NCI-H748 (cell line): Measurements from ENCODE around the gene SCN4B.

Source experiments
- DNase-seq: peaks from one replicate; lab custom pipeline; 2025; ENCODE audit not compliant: unreplicated experiment; lab: John Stamatoyannopoulos, UW

Gene SCN4B

DNA sequence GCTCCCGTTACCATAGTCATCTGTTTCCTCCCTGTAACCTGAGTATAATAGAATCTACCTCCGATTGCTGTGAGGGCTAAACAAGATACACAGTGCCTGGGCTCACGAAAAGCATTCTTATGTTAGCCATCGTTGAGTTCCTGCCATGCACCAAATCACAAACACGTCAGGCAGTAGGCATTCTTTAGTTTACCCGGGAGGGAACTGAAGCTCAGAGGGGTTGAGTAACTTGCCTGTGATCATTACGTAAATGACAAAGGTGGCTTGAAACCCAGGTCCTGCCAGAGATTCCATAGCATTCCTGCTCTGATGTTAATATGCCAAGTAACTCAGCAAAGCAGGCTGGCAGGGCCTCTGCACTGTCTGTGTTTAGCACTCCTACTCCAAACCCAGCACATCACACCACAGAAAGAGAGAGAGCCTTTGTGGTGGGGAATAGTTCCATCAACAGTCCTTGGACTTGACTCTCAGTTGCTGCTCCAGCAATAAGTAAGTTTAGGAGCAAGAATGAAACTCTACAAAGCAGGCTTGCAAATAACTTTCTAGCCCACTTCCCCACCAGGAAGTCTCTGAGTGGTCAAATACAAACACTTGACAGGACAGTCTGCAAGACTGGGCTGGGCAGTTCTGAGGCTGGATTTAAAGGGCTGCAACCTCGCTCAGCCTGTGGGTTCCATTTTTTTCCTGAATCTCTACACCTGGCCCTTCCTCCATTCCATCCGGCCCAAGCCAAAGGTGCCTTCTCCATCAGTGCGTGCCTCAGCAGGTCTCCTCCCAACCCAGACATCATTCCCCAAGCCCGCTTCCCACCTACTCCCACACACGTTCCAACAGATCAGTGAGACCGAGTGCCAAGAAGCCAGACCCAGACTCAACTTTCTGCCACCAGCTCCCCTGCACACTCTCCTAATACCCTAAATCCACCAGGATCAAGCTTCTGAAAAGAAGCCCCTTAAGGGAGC, 22.7 kb upstream of the SCN4B start:
- no peak for DNase-seq

DNA sequence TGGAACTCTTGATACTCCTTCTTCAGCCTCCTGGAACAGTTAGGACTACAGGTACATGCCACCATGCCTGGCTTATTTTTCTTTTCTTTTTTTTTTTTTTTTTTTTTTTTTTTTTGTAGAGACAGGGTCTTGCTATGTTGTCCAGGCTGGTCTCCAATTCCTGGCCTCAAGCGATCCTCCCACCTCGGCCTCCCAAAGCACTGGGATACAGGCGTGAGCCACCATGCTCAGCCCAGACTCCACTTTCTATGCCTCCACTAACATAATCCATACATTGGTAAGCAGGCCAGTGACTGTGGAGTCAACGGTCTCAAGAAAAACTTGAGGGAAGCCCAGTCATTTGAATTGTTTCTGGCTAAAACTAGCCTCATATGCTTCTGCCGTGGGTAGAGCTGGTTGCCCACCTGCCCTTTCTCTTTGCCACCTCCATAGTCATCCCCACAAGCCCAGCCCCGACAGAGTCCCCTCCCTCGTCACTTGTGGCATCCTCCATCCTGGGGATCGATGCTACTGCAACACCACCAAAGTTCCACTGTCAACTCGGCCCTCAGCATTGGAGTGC, 21.5 kb upstream of the SCN4B start:
- no peak for DNase-seq

DNA sequence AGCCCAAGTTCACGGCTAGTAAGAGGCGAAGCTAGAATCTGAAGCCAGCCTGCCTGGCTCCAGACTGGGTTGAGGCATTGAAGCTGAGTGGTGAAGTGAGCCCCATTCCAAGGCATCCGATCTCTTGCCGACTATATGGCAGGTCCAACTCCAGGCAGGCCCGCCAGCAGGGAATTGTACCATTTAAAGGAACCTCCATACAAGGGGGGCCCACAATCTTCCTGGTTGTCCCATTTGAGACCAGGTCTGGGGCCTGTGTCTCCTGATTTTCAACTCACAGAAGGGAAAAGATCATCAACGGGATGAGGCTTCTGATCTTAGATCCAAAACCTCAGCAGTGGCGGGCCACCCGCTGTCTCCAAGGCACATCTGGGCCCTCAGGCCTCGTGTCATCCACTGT, 19.7 kb upstream of the SCN4B start:
- DNase-seq, result no peak

DNA sequence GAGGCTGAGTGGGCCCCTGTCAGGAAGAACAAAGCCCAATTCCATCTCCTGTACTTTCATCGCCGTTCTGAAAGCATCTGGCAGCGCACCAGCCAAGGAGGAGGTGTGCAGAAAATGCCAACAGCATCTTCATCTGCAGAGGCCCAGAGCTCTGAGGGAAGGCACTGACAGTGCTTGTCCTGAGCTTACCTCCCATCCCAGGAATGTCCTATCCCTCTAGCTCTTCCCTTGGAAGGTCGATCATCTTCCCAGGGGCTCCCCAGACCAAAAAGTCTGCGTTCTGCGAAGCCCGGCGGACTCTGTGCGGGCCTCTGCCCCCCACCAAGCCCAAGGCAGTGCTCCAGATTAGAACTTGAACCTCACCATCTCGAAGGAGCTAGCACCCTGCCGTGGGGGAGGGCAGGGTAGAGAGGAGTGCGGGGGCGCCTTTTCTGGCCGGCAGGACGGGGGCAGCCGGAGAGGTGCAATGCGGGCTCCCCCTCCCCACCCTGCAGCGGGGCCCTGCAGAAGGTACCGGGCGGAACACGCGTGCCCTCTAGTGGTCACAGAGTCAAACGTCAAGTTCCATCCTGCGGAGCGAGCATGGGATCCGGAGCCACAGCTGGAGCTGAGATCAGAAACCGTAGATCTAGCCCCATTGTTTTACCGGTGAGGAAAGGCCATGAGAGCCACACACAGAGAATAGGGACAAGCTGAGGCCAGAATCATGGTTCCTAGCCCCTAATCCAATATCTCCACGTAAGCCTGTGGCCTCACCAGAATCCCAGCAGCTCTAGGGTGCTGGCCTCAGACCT, 18.8 kb upstream of the SCN4B start:
- peak; percentile 52 for DNase-seq

DNA sequence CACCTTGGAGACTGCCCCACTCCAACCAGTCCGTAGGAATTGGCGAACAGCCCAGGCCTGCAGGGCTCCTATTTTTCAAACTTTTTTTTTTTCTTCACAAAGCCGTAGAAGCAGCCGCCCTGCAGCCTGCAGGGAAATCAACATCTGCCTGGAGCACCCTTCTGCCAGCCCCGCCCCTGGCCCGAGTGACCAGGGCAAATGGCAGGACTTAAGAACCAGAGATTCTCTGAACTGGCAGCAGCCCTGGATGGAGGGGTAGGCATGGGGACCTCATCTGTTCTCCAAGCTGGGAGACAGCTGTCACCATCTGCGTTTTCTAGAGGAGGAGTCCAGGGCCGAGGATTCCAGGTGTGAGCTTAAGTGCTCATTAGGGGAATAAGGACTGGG, 18.3 kb upstream of the SCN4B start:
- DNase-seq, result peak; percentile 11

DNA sequence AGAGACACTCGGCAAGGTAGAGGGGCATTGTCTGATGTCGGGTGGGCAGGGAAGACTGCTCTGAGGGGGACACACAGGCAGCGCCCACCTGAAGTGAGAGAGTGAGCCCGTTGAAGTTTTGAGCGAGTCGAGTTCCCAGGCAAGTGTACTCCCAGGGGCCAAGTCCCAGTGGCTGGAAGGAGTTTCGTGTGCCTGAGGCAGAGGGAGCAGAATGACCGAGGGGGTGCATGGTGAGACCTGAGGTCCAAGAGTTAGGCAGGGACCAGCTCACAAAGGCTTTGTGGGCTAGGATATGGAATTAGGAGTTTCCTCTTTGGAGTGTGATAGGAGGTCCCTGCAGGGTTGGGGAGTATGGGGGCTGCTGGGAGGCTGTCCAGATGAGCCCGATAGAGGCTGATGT, 17.6 kb upstream of the SCN4B start:
- DNase-seq, result no peak

DNA sequence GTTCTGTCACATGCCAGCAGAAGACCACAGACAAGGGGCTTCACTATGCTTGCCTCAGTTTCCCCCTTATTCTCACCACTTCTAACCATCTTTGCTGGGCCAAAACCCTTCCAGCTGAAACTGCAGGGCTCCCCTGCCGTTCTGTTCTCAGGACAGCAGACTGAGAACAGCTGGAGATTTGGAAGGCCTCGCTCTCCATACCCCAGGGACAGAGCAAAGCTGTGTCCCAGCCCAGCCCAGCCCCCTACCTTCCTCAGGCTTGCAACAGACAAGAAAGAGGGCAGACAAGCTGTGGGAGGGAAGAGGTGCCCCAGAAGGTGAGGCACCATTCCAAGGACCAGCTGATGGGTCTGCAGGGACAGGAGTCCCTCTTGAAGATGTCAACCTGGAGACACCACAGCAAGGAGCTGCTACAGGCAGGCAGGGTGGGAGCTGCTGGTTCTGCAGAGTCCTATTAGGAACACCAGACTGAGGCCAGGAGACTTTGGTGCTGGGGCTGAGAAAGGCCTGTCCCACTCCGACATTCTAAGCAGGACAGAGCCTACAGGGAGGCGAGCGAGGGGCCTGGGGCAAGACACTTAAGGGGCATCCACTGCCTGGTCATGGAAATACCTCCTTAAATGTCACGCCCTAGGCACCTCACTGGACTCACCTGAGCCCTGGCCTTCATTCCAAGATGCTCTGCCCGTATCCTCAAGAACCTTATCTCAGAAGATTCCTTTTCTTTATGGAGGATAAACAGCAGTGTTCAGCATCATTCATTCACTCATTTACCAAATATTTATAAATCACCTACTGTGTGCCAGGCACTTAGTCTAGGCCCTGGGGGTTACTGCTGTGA, 16.9 kb upstream of the SCN4B start:
- DNase-seq, result no peak

DNA sequence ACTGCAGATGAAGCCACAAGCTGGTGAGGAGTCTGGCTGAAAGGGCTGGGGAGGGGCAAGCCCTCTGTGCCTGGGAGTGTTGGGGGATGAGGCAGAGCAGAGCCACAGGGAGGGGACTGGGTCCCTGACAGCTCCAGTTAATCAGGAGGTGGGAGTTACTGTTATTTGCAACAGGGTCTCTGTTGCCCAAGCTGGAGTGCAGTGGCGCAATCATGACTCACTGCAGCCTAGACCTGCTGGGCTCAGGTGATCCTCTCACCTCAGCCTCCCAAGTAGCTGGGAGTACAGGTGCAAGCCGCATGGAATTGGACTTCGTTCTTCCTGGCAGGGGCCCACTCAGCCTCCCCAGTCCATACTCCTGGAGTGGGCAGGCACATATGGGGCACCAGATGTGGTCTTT, 16.1 kb upstream of the SCN4B start:
- no peak for DNase-seq

DNA sequence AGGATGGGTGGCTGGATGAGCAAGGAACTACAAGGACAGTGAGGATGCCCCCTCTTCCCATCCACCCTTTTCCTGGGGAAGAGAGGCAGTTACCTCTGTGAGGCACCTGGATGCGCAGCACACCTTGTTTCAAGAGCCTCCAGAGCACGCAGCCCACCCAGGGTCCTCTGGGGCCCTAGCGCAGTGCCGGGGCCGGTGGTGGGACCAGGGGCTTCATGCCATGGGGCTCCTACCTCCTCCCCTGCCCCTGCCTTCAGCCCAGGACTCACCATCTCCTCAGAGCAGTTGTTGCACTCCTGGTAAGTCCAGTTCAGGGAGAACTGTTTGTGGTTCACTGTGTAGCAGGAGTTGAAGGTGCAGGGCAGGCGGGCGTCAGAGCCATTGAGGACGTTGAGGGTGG, 15.7 kb upstream of the SCN4B start:
- no peak for DNase-seq

DNA sequence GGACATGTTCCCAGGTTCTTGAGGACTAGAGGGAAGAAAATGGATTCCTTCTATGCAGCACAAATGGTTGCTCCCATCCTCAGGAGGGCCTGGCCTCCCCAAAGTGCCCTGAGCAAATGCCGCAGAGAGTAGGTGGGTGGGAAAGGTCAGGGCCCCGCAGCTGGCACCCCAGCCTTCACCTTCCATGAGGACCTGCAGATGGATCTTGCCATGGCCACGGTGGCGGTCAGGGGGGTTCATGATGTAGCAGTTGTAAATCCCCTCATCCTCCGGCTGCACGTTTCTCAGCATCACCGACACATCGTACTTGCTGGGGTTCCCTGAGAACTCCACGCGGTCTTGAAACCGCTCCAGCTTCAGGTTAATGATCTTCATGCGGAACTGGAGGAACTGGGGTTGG, 15.3 kb upstream of the SCN4B start:
- DNase-seq, result no peak

DNA sequence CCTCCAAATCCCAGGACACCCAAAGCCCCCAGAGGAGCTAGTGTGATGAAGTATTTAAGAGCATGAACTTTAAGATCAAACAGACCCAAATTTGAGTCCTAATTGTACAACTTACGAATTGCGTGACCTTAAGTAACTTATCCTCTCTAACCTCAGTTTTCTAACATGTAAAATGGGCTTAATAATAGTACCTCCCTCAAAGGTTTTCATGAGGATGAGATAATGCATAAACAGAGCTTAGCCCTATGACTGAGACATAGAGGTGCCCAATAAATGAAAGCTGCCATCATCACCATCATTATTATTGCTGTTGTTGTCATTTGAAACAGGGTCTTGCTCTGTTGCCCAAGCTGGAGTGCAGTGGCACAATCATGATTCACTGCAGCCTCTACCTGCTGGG, 14.6 kb upstream of the SCN4B start:
- DNase-seq, result no peak

DNA sequence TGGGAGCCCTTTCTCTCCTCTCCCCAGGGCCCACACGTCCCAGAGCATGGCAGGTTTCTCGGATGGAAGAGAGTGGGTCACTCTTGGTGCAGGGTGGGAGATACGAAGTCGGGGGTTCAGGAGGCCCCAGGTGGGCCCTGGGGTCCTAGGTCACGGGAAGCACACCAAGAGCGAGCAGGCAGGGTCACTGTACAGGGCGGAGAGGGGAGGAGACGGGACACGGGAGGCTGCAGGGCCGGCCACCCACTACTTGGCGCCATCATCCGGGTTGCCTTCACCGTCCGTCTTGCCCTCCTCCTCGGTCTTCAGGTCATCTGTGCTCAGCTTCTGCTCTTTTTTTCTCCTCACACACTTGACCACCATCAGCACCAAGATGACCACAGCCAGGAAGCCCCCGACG, 14.0 kb upstream of the SCN4B start:
- no peak for DNase-seq

DNA sequence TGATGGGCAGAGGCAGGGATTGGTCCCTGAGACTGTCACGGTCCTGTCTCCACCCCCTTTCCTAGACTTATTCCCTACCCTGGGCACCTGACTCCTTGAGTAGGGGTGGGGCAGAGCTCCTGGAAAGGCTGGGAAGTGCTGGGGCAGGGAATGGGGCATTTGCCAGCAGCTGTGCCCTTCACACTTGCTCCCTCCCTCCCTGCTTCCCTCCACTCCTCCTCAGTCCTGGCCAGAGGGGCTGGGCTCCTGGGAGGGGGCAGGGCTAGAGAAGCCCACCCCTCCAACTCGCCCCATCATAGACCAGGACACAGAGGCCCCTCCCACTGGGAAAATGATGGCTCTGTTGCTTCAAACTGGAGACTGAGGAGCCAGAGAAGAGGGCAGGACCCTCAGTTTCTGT, 12.3 kb upstream of the SCN4B start:
- DNase-seq, result no peak

DNA sequence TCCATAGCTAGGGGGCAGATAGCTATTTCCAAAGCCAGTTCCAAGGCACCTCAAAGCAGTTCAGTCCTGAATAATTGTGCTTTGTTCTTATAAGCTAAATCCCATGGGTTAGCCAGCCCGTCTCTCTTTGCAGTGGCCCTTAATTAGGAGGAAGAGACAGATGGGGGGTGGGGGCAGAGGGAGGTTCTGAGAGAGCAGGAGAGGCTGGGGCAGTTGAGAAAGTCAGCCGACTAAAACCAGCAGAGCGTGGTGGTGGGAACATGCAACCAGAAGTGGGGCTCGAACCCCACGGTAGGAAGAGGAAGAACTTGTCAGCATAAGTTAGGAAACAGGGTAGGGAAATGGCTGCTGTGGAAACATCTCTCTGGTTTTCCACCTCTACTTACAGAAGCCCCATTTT, 10.9 kb upstream of the SCN4B start:
- no peak for DNase-seq

DNA sequence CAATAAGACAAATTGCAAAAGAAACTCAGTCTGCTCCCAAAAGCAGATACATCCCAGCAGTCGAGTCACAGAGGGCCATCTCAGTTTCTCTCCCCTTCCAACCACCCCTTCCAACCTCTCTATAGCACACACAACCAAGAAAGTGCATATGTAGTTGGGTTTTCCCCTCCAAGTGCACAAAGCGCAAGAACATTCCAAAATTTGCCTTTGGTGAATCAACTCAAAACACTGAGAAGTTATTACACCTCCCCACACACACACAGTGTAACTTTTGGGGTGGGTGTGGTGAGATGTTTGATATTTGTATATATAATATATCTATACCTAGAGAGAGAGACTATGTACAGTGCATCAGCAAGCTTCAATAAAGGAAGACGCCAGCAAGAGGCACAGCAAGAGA, 10.2 kb upstream of the SCN4B start:
- no peak for DNase-seq

DNA sequence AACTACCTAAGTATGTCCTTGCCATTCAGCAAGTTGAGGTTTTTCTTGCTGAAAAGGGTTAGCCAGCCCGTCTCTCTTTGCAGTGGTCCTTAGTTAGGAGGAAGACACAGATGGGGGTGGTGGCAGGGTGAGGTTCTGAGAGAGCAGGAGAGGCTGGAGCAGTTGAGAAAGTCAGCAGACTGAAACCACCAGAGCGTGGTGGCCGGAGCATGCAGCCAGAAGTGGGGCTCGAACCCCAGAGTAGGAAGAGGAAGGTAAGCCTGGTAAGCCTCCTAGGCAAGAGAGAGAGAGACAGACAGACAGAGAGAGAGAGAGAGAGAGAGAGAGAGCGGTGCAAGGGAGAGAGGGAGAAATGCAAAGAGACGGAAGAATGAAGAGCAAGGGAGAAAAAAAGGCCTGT, 9.2 kb upstream of the SCN4B start:
- no peak for DNase-seq

DNA sequence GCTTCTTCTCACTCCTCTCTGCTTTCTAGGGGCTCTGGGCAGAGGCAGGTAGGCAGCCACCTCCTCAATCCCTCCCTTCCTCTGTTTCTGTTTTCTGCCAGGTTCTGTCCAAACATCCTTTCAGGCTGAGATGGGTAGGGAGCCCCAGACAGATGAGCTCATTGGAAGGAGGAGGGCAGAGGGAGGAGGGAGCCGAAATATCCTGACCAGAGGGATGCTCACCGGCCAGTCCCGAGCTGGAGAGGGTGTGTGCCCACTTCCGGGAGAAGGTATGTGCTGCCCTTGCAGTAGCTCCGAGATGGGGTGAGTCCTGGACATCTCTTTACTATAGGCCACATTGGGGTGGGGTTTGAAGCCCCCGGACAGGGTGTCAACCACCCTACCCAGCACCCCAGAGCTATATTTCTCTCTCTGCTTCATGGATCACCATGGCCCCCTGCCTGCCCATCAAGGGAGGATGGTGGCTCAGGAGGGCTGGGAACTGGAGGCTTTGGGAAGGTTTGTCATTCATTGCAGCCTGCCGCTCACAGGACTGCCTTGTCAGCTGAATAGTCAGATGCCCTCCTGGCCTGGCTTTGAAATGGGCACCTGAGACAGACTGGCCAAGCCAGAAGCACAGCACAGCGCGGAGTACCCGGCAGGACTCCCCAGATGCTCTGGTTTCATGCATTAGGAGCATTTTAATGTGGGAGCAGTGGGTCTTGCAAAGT, 4.7 kb upstream of the SCN4B start:
- DNase-seq, result no peak

DNA sequence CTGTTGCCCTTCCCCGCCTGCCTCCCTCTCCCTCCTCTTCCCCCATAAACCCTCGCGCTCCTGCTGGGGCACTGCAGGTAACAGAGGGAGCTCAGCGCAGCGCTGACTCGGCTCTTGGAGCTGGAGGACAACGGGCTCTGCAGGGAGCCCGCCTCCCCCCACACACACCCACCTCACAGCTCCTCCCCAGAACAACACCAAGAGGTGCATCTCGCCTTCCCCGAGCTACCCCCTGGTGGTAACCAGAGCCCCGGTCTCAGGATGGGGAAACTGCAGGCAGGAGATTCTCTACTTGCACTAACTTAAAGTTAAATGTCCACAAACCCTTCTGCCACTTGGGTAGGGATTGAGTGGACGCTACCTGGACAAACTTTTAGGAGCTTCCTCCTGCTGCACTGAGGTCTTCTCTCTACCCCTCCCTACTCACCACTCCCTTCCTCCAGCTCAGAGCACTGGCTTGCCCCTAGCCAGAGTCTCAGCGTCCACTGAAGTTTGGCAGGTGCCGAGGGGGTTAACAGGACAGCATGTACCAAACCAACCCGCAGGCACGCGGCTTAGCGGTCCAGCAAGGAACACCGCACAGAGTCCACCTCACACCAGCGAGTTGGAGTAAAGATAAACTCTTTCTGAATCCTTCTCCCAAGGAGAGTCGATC, 4.0 kb upstream of the SCN4B start:
- DNase-seq, result peak; percentile 7

DNA sequence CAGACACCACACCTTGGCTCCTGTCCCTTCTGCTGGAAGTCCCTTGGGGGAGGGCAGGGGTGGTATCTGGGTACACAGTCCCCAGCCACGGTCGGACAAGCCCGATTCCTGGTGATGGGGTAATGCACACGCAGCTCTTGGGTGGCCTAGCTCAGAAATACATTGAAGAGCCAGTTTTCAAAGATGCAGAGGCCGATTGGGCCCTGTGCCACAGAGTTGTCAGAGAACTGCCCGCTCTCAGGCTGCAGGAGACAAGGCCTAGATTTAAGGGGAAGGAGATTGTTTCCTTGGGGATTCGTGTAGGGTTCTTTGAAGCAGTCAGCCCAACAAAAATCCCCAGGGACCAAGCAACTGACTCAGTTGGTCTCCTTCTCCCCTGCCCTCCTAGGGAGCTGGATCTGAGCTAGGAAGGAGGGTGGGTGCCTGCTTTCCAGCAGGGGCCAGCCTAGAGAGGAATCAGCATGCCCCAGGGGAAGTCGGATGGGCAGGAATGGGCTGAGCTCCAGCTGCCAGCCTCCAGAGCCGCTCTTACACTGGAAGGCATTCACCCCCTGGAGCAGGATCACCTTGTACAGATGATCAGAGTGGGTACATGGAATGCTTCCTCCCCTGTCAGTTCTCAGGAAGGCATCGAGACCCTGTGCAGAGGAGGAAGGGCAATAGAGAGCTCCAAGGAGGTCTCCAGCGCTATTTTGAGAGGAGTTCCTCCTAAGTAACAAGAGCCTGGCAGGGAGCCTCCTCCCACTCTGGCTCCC, 3.3 kb upstream of the SCN4B start:
- DNase-seq, result no peak
